Kidney (tissue), 14 donors: ENCODE data around the gene TNRC6A. TPM values are rescaled to one million over a fixed set of nuclear protein-coding genes. Genes with fewer than 3 reads are reported as not detected.
A peak's percentile ranks its signal among the peaks of the same experiment; 100 is the strongest.

Experiments used
- DNase-seq, 5 donors: peaks; one replicate each; pipeline ENCODE4 v3.0.0-alpha.2; 2013 to 2020
- FAIRE-seq: peaks from 2 replicates; lab custom pipeline; 2012; peaks lifted over from hg19 to GRCh38; lab: Jason Lieb, UNC
- H3K27ac ChIP-seq, 2 donors: one replicate each; pipeline ENCODE4 v1.7.0; 2013; ENCODE audit warnings: low read depth in 2 of 2, low read length in 2 of 2, inconsistent platforms in 1 of 2
- H3K27me3 ChIP-seq: one replicate; pipeline ENCODE4 v1.7.1; 2013; ENCODE audit warnings: low read length, inconsistent platforms; ENCODE audit not compliant: control insufficient read depth, insufficient read depth
- H3K36me3 ChIP-seq, 3 donors: one replicate each; pipeline versions ENCODE4 v1.7.0 to v1.7.1; 2013; ENCODE audit warnings: low read length in 3 of 3, control low read depth in 1 of 3, inconsistent platforms in 1 of 3; ENCODE audit not compliant: insufficient read depth in 3 of 3, control insufficient read depth in 2 of 3
- H3K4me1 ChIP-seq, 3 donors: one replicate each; pipeline versions ENCODE4 v1.7.0 to v1.7.1; 2013; ENCODE audit warnings: low read length in 3 of 3, inconsistent platforms in 1 of 3, low read depth in 1 of 3; ENCODE audit not compliant: control insufficient read depth in 2 of 3, insufficient read depth in 2 of 3
- H3K4me3 ChIP-seq, 3 donors: one replicate each; pipeline versions ENCODE4 v1.7.0 to v1.8.1; 2013; ENCODE audit warnings: low read length in 3 of 3, control low read depth in 1 of 3, inconsistent platforms in 1 of 3
- H3K9ac ChIP-seq, 3 donors: one replicate each; pipeline versions ENCODE4 v1.7.0 to v1.7.1; 2013; ENCODE audit warnings: low read length in 3 of 3, control low read depth in 1 of 3, inconsistent platforms in 1 of 3
- H3K9me3 ChIP-seq, 3 donors: one replicate each; pipeline versions ENCODE4 v1.7.0 to v1.7.1; 2013; ENCODE audit warnings: low read length in 3 of 3, control low read depth in 1 of 3, inconsistent platforms in 1 of 3; ENCODE audit not compliant: control insufficient read depth in 2 of 3, insufficient read depth in 1 of 3
- intact Hi-C: fragments of 100-400 bp; cut with DNase I; formaldehyde crosslinking; loops from one replicate; pipeline ENCODE4 v1.11.1; 2022
- polyA plus RNA-seq: library from polyadenylated mRNA; stranded (reverse); fragments of 350-450 nt; fragmentation: Illumina TruSeq; extraction: RNeasy Lipid Tissue Mini Kit (QIAGEN cat#74804); gene quantifications from one replicate; pipeline ENCODE4 v1.2.3, GENCODE V29; 2014; ENCODE audit warnings: low read depth, low replicate concordance; ENCODE audit not compliant: insufficient read depth
- total RNA-seq: library from RNA; stranded (reverse); fragmentation: NEBNext Ultra II Directional; extraction: Animal tissue kit (Norgen Biotek cat#: 25700); gene quantifications from one replicate; pipeline ENCODE4 v1.2.1, GENCODE V29; 2021
- TF ChIP-seq, protein P1 (sequence below): IDR thresholded peaks from 3 replicates; pipeline ENCODE4 v1.5.1; 2012; ENCODE audit warnings: mild to moderate bottlenecking, moderate library complexity, borderline replicate concordance; ENCODE audit not compliant: insufficient read depth; ENCODE audit errors: extremely low read depth
- donor health status: control.
- donor health status: control.
- donor health status: control.
- donor health status: control.
- donor health status: control.
- donor health status: DM: yes; HTN: yes; CAD: no.
- donor health status: Normal renal cell carcinoma (clear cell type).

Gene TNRC6A
- total and polyA plus RNA-seq, 2 donors from 2014 or later, result 8.0 to 61.9 TPM

DNA sequence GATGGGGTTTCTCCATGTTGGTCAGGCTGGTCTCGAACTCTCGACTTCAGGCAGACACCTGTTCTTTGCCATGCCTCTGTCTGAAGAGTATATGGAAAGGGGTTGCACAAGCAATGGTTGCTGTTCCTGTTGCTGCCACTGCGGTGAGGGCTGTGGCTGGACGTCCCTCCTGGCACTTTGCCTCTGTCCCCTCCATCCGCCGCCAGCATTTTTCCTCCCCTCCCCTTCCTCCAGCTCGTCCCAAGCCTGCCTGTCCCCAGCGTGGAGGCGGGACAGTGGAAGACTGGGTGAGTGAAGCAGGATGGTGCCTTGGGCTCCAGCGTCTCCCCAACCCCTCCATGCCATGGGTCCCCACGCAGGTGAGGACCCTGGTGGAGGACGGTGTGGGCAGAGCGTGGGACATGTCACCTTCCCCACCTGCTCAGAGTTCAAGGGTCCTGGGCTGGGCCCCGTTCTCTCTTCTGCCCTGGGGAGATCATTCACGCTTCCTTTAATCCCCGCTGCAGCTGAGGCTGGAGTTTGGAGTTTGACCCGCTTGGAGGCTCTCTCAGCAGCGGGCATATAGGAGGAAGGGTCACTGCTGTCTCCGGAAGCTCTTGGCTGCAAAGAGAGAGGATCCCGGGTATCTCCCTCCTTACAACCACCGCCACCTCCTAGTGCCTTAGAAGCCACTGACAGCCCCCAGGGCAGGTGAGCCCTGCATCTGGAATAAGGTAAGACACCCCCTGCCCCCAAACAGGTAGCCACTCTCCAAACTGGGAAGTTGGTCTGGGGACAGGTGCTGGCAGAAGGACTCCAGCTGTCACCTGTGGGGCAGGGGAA is 116.5 kb downstream of the TNRC6A start, which contains the start of gene SLC5A11:
Gene SLC5A11 (plus strand): TSS at position 238 of the 822 bp plus-strand sequence. CDS start 12,681 bp downstream, outside the sequence.
- FAIRE-seq, result no peak
- peak in 1 of 5 donors; percentile 32 for DNase-seq
- TF ChIP-seq, protein P1, sequence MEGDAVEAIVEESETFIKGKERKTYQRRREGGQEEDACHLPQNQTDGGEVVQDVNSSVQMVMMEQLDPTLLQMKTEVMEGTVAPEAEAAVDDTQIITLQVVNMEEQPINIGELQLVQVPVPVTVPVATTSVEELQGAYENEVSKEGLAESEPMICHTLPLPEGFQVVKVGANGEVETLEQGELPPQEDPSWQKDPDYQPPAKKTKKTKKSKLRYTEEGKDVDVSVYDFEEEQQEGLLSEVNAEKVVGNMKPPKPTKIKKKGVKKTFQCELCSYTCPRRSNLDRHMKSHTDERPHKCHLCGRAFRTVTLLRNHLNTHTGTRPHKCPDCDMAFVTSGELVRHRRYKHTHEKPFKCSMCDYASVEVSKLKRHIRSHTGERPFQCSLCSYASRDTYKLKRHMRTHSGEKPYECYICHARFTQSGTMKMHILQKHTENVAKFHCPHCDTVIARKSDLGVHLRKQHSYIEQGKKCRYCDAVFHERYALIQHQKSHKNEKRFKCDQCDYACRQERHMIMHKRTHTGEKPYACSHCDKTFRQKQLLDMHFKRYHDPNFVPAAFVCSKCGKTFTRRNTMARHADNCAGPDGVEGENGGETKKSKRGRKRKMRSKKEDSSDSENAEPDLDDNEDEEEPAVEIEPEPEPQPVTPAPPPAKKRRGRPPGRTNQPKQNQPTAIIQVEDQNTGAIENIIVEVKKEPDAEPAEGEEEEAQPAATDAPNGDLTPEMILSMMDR, result no peak
- H3K9ac ChIP-seq, result no peak within 1 kb of the TSS
- peak within 1 kb of the TSS in 2 of 3 donors; percentile 40 to 43 for H3K4me3 ChIP-seq
- H3K27me3 ChIP-seq, result no peaks in the 10 kb centered on the region
- no peaks in the 10 kb centered on the region for H3K4me1 ChIP-seq
- intact Hi-C loops, result no loop called here
- no peaks in the 10 kb centered on the region for H3K9me3 ChIP-seq
- peak within 1 kb of the TSS in 1 of 2 donors; percentile 34 for H3K27ac ChIP-seq
- H3K36me3 ChIP-seq, result no peaks in the 10 kb centered on the region

DNA sequence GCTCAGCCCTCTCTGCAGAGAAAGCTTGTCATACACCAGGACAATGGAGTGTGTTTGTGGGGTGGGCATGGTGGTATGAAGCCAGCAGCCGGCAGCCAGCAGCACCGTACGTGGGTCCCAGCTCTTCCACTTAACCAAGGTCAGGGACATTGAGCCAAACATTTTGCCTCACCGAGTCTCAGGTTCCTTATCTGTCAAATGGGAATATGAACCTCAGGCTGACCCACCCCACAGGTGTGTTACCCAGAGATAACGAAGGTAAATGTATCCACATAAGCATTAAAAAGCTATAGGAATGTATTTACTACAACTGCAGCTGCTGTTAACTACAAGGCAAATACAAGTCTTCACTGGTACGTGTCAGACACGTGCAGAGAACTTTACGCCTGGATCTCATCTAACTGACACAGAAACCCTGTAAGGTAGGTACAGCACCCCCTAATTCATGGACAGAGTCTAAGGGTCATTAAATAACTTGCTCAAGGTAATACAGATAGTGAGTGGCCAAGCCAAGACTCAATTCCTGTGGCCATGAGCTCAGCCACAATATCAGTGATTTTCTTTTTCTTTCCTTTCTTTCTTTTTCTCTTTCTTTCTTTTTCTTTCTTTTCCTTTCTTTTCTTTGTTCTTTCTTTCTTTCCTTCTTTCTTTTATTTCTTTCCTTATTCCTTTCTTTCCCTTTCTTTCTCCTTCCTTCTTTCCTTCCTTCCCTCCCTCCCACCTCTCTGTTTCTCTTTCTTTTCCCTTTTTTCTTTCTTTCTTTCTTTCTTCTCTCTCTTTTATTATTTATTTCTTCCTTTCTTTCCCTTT is 117.3 kb downstream of the TNRC6A start:
- H3K9me3 ChIP-seq, result no peaks in the 10 kb centered on the region
- TF ChIP-seq, protein P1, result no peak
- FAIRE-seq, result no peak
- H3K4me3 ChIP-seq, result peak overlapping the region in 2 of 3 donors; percentile 40 to 43
- H3K4me1 ChIP-seq, result no peaks in the 10 kb centered on the region
- no peak overlapping the region for H3K27ac ChIP-seq
- DNase-seq, result no peak
- intact Hi-C loops, result no loop called here
- no peak overlapping the region for H3K9ac ChIP-seq
- no peaks in the 10 kb centered on the region for H3K36me3 ChIP-seq
- H3K27me3 ChIP-seq, result no peaks in the 10 kb centered on the region

DNA sequence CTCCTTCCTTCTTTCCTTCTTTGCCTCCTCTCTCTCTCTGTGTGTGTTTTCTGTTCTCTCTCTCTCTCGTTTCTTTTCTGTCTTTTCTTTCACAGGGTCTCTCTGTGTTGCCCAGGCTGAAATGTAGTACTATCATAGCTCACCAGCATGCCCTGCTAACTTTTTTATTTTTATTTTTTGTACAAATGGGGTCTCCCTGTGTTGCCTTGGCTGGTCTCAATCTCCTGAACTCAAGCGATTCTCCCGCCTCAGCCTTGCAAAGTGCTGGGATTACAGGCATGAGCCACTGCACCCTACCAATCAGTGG is 117.9 kb downstream of the TNRC6A start:
- Histone ChIP-seq H3K27ac (no peak overlapping the region), H3K9me3 (no peaks in the 10 kb centered on the region), H3K9ac (no peak overlapping the region), H3K4me1 (no peaks in the 10 kb centered on the region), H3K36me3 (no peaks in the 10 kb centered on the region), H3K27me3 (no peaks in the 10 kb centered on the region), H3K4me3 (peak overlapping the region in 1 of 3 donors; percentile 40)
- TF ChIP-seq, protein P1, result no peak
- FAIRE-seq, result no peak
- no peak for DNase-seq
- intact Hi-C loops, result no loop called here
